MM.1S (cell line): ENCODE data around the gene COA8.
"Not testable (repeated sequence)": the region's sequence is repeated elsewhere in the genome, so short reads cannot be mapped to it uniquely, and the experiment has no call there.

Experiments
- DNase-seq: peaks from one replicate; pipeline ENCODE4 v3.0.0-alpha.2; 2015
- H2AFZ ChIP-seq: fragments of 300-600 bp; sonication (generic); 2 replicates; pipeline ENCODE4 v1.6.0; 2016; ENCODE audit warnings: antibody characterized with exemption, low read length
- H3F3A ChIP-seq: fragments of 300-600 bp; sonication (generic); 2 replicates; pipeline ENCODE4 v1.6.1; 2016; ENCODE audit warnings: mild to moderate bottlenecking, antibody characterized with exemption, low read length, moderate library complexity, mixed read lengths; ENCODE audit not compliant: insufficient read depth
- H3K27ac ChIP-seq: fragments of 300-600 bp; sonication (generic); 2 replicates; pipeline ENCODE4 v1.5.1; 2016; ENCODE audit warnings: mild to moderate bottlenecking, low read length
- H3K27me3 ChIP-seq: fragments of 300-600 bp; sonication (generic); replicated peaks from 2 replicates; pipeline ENCODE4 v1.6.0; 2016; ENCODE audit warnings: low read length; ENCODE audit not compliant: insufficient read depth
- H3K36me3 ChIP-seq: fragments of 300-600 bp; sonication (generic); replicated peaks from 2 replicates; pipeline ENCODE4 v1.6.1; 2016; ENCODE audit warnings: mild to moderate bottlenecking, low read length, mixed read lengths; ENCODE audit not compliant: insufficient read depth
- H3K4me1 ChIP-seq: fragments of 300-600 bp; sonication (generic); 2 replicates; pipeline ENCODE4 v1.6.1; 2016; ENCODE audit warnings: low read length, mixed read lengths
- H3K4me2 ChIP-seq: fragments of 300-600 bp; sonication (generic); 2 replicates; pipeline ENCODE4 v1.6.0; 2016; ENCODE audit warnings: low read depth, low read length
- H3K4me3 ChIP-seq: fragments of 300-600 bp; sonication (generic); 2 replicates; pipeline ENCODE4 v1.5.1; 2016; ENCODE audit warnings: low read length, mixed read lengths
- H3K79me2 ChIP-seq: fragments of 300-600 bp; sonication (generic); 2 replicates; pipeline ENCODE4 v1.6.1; 2016; ENCODE audit warnings: mixed run types, low read length, mixed read lengths
- H3K9ac ChIP-seq: fragments of 300-600 bp; sonication (generic); 2 replicates; pipeline ENCODE4 v1.6.1; 2016; ENCODE audit warnings: low read length, mixed read lengths
- H3K9me2 ChIP-seq: fragments of 300-600 bp; sonication (generic); replicated peaks from 2 replicates; pipeline ENCODE4 v1.6.1; 2016; ENCODE audit warnings: mild to moderate bottlenecking, low read length, mixed read lengths; ENCODE audit not compliant: insufficient read depth
- H3K9me3 ChIP-seq: fragments of 300-600 bp; sonication (generic); replicated peaks from 2 replicates; pipeline ENCODE4 v1.6.1; 2016; ENCODE audit warnings: mild to moderate bottlenecking, low read length, mixed read lengths; ENCODE audit not compliant: insufficient read depth
- H4K20me1 ChIP-seq: fragments of 300-600 bp; sonication (generic); 2 replicates; pipeline ENCODE4 v1.6.1; 2016; ENCODE audit warnings: mild to moderate bottlenecking, low read length, moderate library complexity, mixed read lengths; ENCODE audit not compliant: insufficient read depth
- EZH2 ChIP-seq: fragments of 300-600 bp; sonication (generic); optimal IDR thresholded peaks from 2 replicates; pipeline ENCODE3; 2017; ENCODE audit warnings: low read depth, mild to moderate bottlenecking, antibody characterized with exemption, low read length, mixed read lengths
- EZH2phosphoT487 ChIP-seq: fragments of 300-600 bp; sonication (generic); IDR thresholded peaks from 2 replicates; pipeline ENCODE4 v1.6.1; 2018; ENCODE audit warnings: antibody characterized with exemption, low read length
- TF ChIP-seq, protein P1 (sequence below): fragments of 300-600 bp; sonication (generic); IDR thresholded peaks from 2 replicates; pipeline ENCODE4 v1.5.1; 2016; ENCODE audit warnings: antibody characterized with exemption, low read length, mixed read lengths

The COA8 gene

DNA sequence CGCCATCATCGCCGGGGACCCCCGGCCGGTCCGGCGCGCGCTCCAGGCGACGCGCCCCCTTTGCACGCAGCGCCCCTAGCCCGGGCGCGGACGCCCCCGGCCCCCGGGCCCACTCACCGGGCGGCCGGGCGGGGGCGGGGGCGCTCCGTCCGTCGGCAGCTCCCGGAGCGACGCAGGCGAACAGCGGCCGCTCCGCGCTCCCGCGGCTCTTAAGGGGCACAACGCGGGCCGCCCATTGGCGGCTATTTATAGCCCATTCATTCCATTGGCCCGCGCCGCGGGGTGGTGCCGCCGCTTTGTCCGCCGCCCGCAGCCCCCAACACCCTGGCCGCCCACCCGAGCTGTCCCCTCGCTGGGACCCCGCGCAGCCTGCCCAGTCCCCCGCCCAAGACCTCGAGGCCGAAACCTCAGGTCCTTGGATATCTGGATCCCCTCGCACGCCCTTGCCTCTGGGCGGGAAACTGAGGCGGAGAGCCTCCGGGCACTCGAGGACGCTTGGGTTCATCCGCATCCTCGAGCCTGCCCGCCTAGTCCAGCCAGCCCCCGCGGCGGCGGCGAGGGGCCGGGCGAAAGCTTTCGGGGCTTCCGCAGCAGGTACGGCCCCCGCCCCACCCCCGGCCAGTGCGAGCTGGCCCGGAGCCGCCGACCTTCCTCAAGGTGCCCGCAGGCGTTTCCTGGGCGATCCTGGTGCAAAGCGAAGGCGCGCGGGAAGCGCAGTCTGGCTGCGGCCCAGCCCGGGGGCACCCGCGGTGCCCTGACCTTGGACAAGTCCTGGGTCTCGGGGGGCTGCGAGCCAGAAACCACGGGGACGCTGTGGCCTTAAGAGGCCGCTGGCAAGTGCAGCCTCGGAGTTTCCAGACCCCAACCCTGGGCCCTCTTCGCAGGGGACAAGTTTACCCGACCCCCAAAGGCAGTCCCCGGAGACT, 39.8 kb upstream of the COA8 start, which contains the start of gene CKB:
CKB (minus strand) TSS at position 182 of the 926 bp plus-strand sequence. CDS start 337 bp downstream, outside the sequence.
- H3K9ac ChIP-seq, result no peak within 1 kb of the TSS
- no peak within 1 kb of the TSS for H3K4me3 ChIP-seq
- no peaks in the 10 kb centered on the region for H3K36me3 ChIP-seq
- no peaks in the 10 kb centered on the region for H3K9me3 ChIP-seq
- TF ChIP-seq, protein P1, sequence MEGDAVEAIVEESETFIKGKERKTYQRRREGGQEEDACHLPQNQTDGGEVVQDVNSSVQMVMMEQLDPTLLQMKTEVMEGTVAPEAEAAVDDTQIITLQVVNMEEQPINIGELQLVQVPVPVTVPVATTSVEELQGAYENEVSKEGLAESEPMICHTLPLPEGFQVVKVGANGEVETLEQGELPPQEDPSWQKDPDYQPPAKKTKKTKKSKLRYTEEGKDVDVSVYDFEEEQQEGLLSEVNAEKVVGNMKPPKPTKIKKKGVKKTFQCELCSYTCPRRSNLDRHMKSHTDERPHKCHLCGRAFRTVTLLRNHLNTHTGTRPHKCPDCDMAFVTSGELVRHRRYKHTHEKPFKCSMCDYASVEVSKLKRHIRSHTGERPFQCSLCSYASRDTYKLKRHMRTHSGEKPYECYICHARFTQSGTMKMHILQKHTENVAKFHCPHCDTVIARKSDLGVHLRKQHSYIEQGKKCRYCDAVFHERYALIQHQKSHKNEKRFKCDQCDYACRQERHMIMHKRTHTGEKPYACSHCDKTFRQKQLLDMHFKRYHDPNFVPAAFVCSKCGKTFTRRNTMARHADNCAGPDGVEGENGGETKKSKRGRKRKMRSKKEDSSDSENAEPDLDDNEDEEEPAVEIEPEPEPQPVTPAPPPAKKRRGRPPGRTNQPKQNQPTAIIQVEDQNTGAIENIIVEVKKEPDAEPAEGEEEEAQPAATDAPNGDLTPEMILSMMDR, result no peak
- TF ChIP-seq EZH2 (no peak), EZH2phosphoT487 (no peak)
- H3F3A ChIP-seq, result no peaks in the 10 kb centered on the region
- H3K27me3 ChIP-seq, result no peaks in the 10 kb centered on the region; the same call in 1 of the 2 replicates
- H3K79me2 ChIP-seq, result no peaks in the 10 kb centered on the region
- no peaks in the 10 kb centered on the region for H3K9me2 ChIP-seq
- no peak within 1 kb of the TSS for H2AFZ ChIP-seq
- no peaks in the 10 kb centered on the region for H3K4me1 ChIP-seq
- DNase-seq, result no peak
- no peak within 1 kb of the TSS for H3K27ac ChIP-seq
- H4K20me1 ChIP-seq, result no peaks in the 10 kb centered on the region
- no peak within 1 kb of the TSS for H3K4me2 ChIP-seq

DNA sequence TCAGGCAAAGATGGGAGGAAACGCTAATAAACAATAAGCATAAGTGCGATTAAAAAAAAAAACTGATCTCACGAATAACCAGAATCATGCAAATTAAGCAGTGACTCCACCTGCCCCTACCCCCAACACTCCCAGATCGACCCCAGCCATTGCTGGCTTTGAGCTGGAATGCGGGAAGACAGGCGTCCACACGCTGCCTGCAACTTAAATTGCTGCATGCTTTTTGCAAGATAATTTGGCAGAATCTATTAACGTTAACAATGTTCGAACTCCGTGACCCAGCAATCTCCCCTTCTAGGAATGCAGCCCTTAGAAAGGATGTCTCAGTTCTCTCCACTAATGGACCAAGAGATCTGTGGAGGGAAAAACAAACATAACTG, 39.2 kb upstream of the COA8 start:
- H2AFZ ChIP-seq, result no peak overlapping the region
- no peaks in the 10 kb centered on the region for H3F3A ChIP-seq
- no peaks in the 10 kb centered on the region for H3K36me3 ChIP-seq
- H3K4me1 ChIP-seq, result no peaks in the 10 kb centered on the region
- H3K4me2 ChIP-seq, result no peak overlapping the region
- no peak overlapping the region for H3K27ac ChIP-seq
- H3K27me3 ChIP-seq, result no peaks in the 10 kb centered on the region; the same call in 1 of the 2 replicates
- H3K9me2 ChIP-seq, result no peaks in the 10 kb centered on the region
- H3K79me2 ChIP-seq, result peaks cover 4% of the 10 kb centered on the region; the same call in 1 of the 2 replicates
- no peaks in the 10 kb centered on the region for H3K9me3 ChIP-seq
- H4K20me1 ChIP-seq, result no peaks in the 10 kb centered on the region
- no peak for DNase-seq
- no peak overlapping the region for H3K9ac ChIP-seq
- TF ChIP-seq EZH2, result no peak
- TF ChIP-seq, protein P1, result no peak
- TF ChIP-seq EZH2phosphoT487, result no peak
- H3K4me3 ChIP-seq, result no peak overlapping the region

DNA sequence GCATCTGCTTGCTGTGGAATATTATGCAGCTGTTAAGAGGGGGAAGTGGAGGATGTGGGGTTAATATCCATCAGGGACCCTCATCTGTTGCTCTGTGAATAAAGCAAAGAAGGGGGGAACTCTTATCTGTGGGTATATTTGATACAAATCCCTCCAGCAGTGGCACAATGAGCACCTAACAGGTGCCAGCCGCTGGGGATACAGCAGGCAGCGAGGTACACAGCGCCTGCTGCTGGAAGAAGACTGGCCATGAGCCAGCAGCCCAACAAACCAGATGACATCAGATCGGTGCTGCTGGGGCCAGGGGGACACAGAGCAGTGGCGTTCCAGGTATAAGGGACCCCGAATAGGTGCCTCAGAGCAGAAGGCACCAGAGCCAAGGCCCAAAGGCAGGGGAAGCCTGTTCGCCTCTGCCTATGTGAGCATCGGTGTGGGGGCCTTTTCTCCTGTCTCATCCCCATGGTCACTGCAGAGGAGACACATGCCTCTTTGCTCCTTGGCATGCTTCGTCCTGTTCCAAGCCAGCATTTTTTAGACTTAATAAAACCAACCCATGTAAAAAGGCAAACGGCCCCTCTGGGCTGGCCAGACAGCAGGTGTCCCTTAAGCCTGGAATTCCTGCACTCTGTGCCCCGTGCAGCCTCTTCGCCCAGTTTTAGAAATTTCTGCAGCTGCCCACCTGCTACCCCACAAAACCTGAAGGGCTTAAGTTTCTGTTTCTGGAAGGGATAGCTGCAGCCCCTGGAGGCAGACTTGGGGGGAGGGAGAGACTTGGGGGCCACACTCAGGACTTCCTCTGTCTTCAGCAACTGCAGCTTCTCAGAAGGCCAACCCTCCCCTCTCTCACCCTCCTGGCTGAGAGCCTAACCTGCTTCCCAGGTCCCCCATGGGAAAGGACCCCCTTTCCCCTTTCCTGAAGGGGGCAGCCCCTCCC, 38.5 kb upstream of the COA8 start:
- Histone ChIP-seq H2AFZ (no peak overlapping the region), H3F3A (no peaks in the 10 kb centered on the region), H3K36me3 (no peaks in the 10 kb centered on the region), H3K4me1 (no peaks in the 10 kb centered on the region), H3K27me3 (no peaks in the 10 kb centered on the region; the same call in 1 of the 2 replicates), H3K4me3 (no peak overlapping the region), H3K9me2 (no peaks in the 10 kb centered on the region), H3K4me2 (no peak overlapping the region), H3K27ac (no peak overlapping the region), H4K20me1 (no peaks in the 10 kb centered on the region), H3K79me2 (peaks cover 8% of the 10 kb centered on the region), H3K9ac (no peak overlapping the region), H3K9me3 (no peaks in the 10 kb centered on the region)
- no peak for DNase-seq
- TF ChIP-seq EZH2 (no peak), EZH2phosphoT487 (no peak)
- TF ChIP-seq, protein P1, result no peak

DNA sequence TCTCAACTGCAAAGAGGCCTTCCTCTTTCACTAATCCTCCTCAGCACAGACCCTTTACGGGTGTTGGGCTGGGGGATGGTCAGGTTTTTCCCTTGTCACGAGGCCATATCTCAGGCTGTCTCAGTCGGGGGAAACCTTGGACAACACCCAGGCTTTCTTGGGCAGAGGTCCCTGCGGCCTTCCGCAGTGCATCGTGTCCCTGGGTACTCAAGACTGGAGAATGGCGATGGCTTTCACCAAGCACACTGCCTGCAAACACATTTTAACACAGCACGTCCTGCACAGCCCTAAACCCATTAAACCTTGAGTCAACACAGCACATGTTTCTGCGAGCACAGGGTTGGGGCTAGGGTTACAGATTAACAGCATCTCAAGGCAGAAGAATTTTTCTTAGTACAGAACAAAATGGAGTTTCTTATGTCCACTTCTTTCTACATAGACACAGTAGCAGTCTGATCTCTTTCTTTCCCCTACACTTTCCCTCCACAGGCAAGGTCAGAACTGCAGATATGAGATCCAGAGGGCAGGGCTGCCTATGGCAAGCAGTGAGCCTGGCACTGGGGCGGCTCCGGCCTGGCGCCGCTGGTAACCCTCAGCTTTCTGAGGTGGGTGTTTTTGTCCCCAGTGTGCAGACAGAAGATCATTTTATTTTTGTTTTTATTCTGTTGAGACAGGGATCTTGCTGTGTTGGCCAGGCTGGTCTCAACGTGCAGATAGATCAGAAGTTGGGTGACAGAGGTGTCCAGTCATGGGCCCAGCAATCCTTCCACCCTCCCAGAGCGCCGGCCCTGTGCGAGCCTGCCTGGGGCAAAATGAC, 37.1 kb upstream of the COA8 start:
- not testable (repeated sequence) for H3K27ac ChIP-seq, H3K4me1 ChIP-seq, H3K27me3 ChIP-seq, H3K9me3 ChIP-seq, H3K4me2 ChIP-seq, H3K4me3 ChIP-seq, H3K36me3 ChIP-seq, H2AFZ ChIP-seq, H3F3A ChIP-seq, H3K9ac ChIP-seq, H4K20me1 ChIP-seq, DNase-seq, H3K9me2 ChIP-seq
- peaks cover 22% of the 10 kb centered on the region for H3K79me2 ChIP-seq
